Ishikawa (cell line): ENCODE data around the gene TCF21.

Experiments used
- CEBPB ChIP-seq: IDR thresholded peaks from 2 replicates; pipeline ENCODE4 v1.6.1; 2012
- CREB1 ChIP-seq: IDR thresholded peaks from 2 replicates; pipeline ENCODE4 v1.6.1; 2012; ENCODE audit warnings: low read depth
- EGR1 ChIP-seq: IDR thresholded peaks from 2 replicates; pipeline ENCODE4 v1.6.1; 2012
- EP300 ChIP-seq: IDR thresholded peaks from 2 replicates; pipeline ENCODE4 v1.6.1; 2012; ENCODE audit warnings: borderline replicate concordance
- FOXM1 ChIP-seq: IDR thresholded peaks from 2 replicates; pipeline ENCODE4 v1.6.1; 2012; ENCODE audit warnings: low read depth, borderline replicate concordance
- NFIC ChIP-seq: IDR thresholded peaks from 2 replicates; pipeline ENCODE4 v1.6.1; 2012
- RAD21 ChIP-seq: IDR thresholded peaks from 2 replicates; pipeline ENCODE4 v1.6.1; 2012; ENCODE audit warnings: low read depth
- REST ChIP-seq: IDR thresholded peaks from 2 replicates; pipeline ENCODE4 v1.6.1; 2012; ENCODE audit warnings: low read depth, mild to moderate bottlenecking
- TAF1 ChIP-seq: IDR thresholded peaks from 2 replicates; pipeline ENCODE4 v1.6.1; 2012; ENCODE audit warnings: low read depth, mild to moderate bottlenecking
- TCF12 ChIP-seq: IDR thresholded peaks from 2 replicates; pipeline ENCODE4 v1.6.1; 2012; ENCODE audit warnings: low read depth
- USF1 ChIP-seq: IDR thresholded peaks from 2 replicates; pipeline ENCODE4 v1.6.1; 2012
- YY1 ChIP-seq: IDR thresholded peaks from 2 replicates; pipeline ENCODE4 v1.6.1; 2012; ENCODE audit warnings: low read depth
- ZBTB7A ChIP-seq: IDR thresholded peaks from 2 replicates; pipeline ENCODE4 v1.6.1; 2012; ENCODE audit warnings: low read depth

The TCF21 gene

GRCh38 chr6:133888929-133889556 lies at the start of gene TCF21:
Gene TCF21, plus strand, starts transcription at chr6:133889113. Its CDS starts 285 bp downstream, at chr6:133889398.
- no peak for TF ChIP-seq YY1
- TF ChIP-seq REST = no peak
- TF ChIP-seq EP300 = no peak
- TF ChIP-seq USF1 = no peak
- no peak for TF ChIP-seq ZBTB7A
- no peak for TF ChIP-seq TAF1
- TF ChIP-seq CEBPB = no peak
- no peak for TF ChIP-seq RAD21
- TF ChIP-seq FOXM1 = no peak

- TF ChIP-seq TCF12 = no peak
- no peak for TF ChIP-seq RAD21
- no peak for TF ChIP-seq CREB1
- no peak for TF ChIP-seq REST
- no peak for TF ChIP-seq YY1
- no peak for TF ChIP-seq TAF1
- no peak for TF ChIP-seq ZBTB7A
Measured at GRCh38 chr6:133841176-133841575, 47.7 kb upstream of the TCF21 start.

- TF ChIP-seq EP300 (no peak), USF1 (no peak), YY1 (no peak), TCF12 (no peak), REST (no peak), ZBTB7A (no peak), CREB1 (no peak), EGR1 (no peak), FOXM1 (no peak), CEBPB (no peak)
Measured at GRCh38 chr6:133843098-133843497, 45.8 kb upstream of the TCF21 start.

GRCh38 chr6:133844709-133845108 lies 44.2 kb upstream of the TCF21 start:
- no peak for TF ChIP-seq CEBPB
- no peak for TF ChIP-seq RAD21
- TF ChIP-seq EP300 = no peak
- no peak for TF ChIP-seq TCF12
- no peak for TF ChIP-seq NFIC
- TF ChIP-seq CREB1 = no peak
- no peak for TF ChIP-seq REST
